Endothelial cell of umbilical vein (primary cell): ENCODE measurements around the gene PRKG1. TPM values are rescaled to one million over a fixed set of nuclear protein-coding genes. Genes with fewer than 3 reads are reported as not detected.

ENCODE experiments used
- BruUV-seq: library from RNA; stranded (reverse); fragments of 400-500 nt; replicated peaks from 2 replicates; lab custom pipeline; 2021; lab: Mats Ljungman, UMichigan
- CTCF ChIA-PET: fragments of 300-600, 350-600 bp; sonication (Branson Sonifier 250); formaldehyde crosslinking; loops from one replicate; lab custom pipeline; 2021; ENCODE audit warnings: antibody characterized with exemption, inconsistent platforms; lab: Charles Lee
- POLR2A ChIA-PET: fragments of 300-600, 350-600 bp; sonication (Branson Sonifier 250); formaldehyde crosslinking; loops from one replicate; lab custom pipeline; 2021; ENCODE audit warnings: antibody characterized with exemption, inconsistent platforms; lab: Charles Lee
- DNase-seq: peaks from one replicate; pipeline ENCODE4 v3.0.0-alpha.2; 2011; ENCODE audit warnings: low read depth, low spot score
- FAIRE-seq: peaks from 2 replicates; lab custom pipeline; 2011; peaks lifted over from hg19 to GRCh38; lab: Jason Lieb, UNC
- H2AFZ ChIP-seq: 2 replicates; pipeline ENCODE4 v1.6.0; 2012; ENCODE audit warnings: low read depth, low read length, control low read depth, inconsistent platforms
- H3K27ac ChIP-seq: 2 replicates; pipeline ENCODE4 v1.5.1; 2011; ENCODE audit warnings: low read depth, mild to moderate bottlenecking, control low read depth, low read length, moderate library complexity; ENCODE audit not compliant: insufficient read depth
- H3K27me3 ChIP-seq, 2 experiments: 2 replicates each; pipeline versions ENCODE4 v1.6.0 to v1.6.1; 2011; ENCODE audit warnings: low read length in 2 of 2, mixed read lengths in 1 of 2; ENCODE audit not compliant: control insufficient read depth in 2 of 2, insufficient read depth in 2 of 2
- H3K36me3 ChIP-seq, 2 experiments: 2 replicates in 1 of 2; 3 replicates in 1 of 2; pipeline ENCODE4 v1.5.1; 2011; ENCODE audit warnings: low read length in 2 of 2, mild to moderate bottlenecking in 1 of 2, moderate library complexity in 1 of 2; ENCODE audit not compliant: control insufficient read depth in 2 of 2, insufficient read depth in 2 of 2; ENCODE audit errors: extremely low read depth in 1 of 2
- H3K4me1 ChIP-seq: 3 replicates; pipeline ENCODE4 v1.5.1; 2011; ENCODE audit warnings: mild to moderate bottlenecking, low read length; ENCODE audit not compliant: control insufficient read depth, insufficient read depth; ENCODE audit errors: extremely low read depth
- H3K4me2 ChIP-seq: 2 replicates; pipeline ENCODE4 v1.6.1; 2011; ENCODE audit warnings: low read length, control low read depth, mixed read lengths; ENCODE audit not compliant: insufficient read depth
- H3K4me3 ChIP-seq, 3 experiments: fragments of 200-600 bp in 1 of 3; sonication (generic), shearing (Covaris generic) in 1 of 3; replicated peaks in 1 of 3; 2 replicates each; pipeline ENCODE4 v1.5.1; 2011 to 2016; ENCODE audit warnings: control low read depth in 3 of 3, low read length in 3 of 3, mild to moderate bottlenecking in 2 of 3, inconsistent platforms in 1 of 3, low read depth in 1 of 3, moderate library complexity in 1 of 3; ENCODE audit not compliant: insufficient read depth in 1 of 3
- H3K79me2 ChIP-seq: 2 replicates; pipeline ENCODE4 v1.6.0; 2012; ENCODE audit warnings: low read length, inconsistent platforms; ENCODE audit not compliant: control insufficient read depth, insufficient read depth
- H3K9ac ChIP-seq: replicated peaks from 2 replicates; pipeline ENCODE3; 2011; ENCODE audit warnings: low read length, control low read depth; ENCODE audit not compliant: insufficient read depth; ENCODE audit errors: extremely low read depth
- H3K9me1 ChIP-seq: replicated peaks from 3 replicates; pipeline ENCODE4 v1.6.0; 2011; ENCODE audit warnings: mild to moderate bottlenecking, low read length; ENCODE audit not compliant: control insufficient read depth, insufficient read depth; ENCODE audit errors: extremely low read depth
- H3K9me3 ChIP-seq: replicated peaks from 2 replicates; pipeline ENCODE4 v1.5.1; 2012; ENCODE audit warnings: low read length, inconsistent platforms; ENCODE audit not compliant: control insufficient read depth, insufficient read depth
- H4K20me1 ChIP-seq: replicated peaks from 2 replicates; pipeline ENCODE3; 2011; ENCODE audit warnings: mild to moderate bottlenecking, low read length; ENCODE audit not compliant: control insufficient read depth, insufficient read depth; ENCODE audit errors: extremely low read depth
- CTCF ChIP-seq, 2 donors: IDR thresholded peaks; 1 replicate in 1 of 2; 2 replicates in 1 of 2; pipeline ENCODE4 v1.5.1; 2011; ENCODE audit warnings: low read length in 2 of 2, mild to moderate bottlenecking in 2 of 2, moderate library complexity in 2 of 2, control low read depth in 1 of 2, inconsistent platforms in 1 of 2, low read depth in 1 of 2; ENCODE audit not compliant: insufficient read depth in 1 of 2; ENCODE audit errors: extremely low read depth in 1 of 2
- EZH2 ChIP-seq: IDR thresholded peaks from 2 replicates; pipeline ENCODE4 v1.6.1; 2012; ENCODE audit warnings: borderline replicate concordance, low read depth, mild to moderate bottlenecking, moderate library complexity, low read length, inconsistent platforms; ENCODE audit not compliant: severe bottlenecking
- GATA2 ChIP-seq: IDR thresholded peaks from 2 replicates; pipeline ENCODE4 v1.7.0; 2011; ENCODE audit warnings: low read depth, mild to moderate bottlenecking, moderate library complexity, mixed read lengths, low read length; ENCODE audit not compliant: insufficient read length, insufficient read depth
- JUN ChIP-seq: IDR thresholded peaks from 2 replicates; pipeline ENCODE4 v1.6.1; 2011; ENCODE audit warnings: borderline replicate concordance, low read depth; ENCODE audit not compliant: insufficient read length, insufficient read depth
- POLR2AphosphoS5 ChIP-seq: IDR thresholded peaks from 2 replicates; pipeline ENCODE4 v1.6.1; 2012; ENCODE audit warnings: low read depth, mild to moderate bottlenecking, control low read depth, low read length, moderate library complexity; ENCODE audit not compliant: insufficient read depth
- dilution Hi-C: fragments of 300-500 bp; cut with MboI; formaldehyde crosslinking; loops from one replicate; pipeline ENCODE4 v1.15.0; 2019; ENCODE audit warnings: low sequenced_read_pairs; ENCODE audit not compliant: extremely low pct_ligation_motif_present
- intact Hi-C: fragments of 100-400 bp; cut with micrococcal nuclease; formaldehyde crosslinking; loops from one replicate; pipeline ENCODE4 v1.10.0; 2022
- polyA plus RNA-seq, 4 experiments: library from polyadenylated mRNA; depleted of rRNA in 3 of 4; stranded (reverse) in 3 of 4; unstranded in 1 of 4; fragments of >200 nt; gene quantifications; 2 replicates each; pipeline versions ENCODE4 v1.2.1 to v1.2.3, GENCODE V29; 2011 to 2012; ENCODE audit warnings: missing spikeins in 1 of 4
- total RNA-seq: library from RNA; stranded (reverse); gene quantifications from 2 replicates; pipeline ENCODE4 v1.2.3, GENCODE V29; 2021

PRKG1 gene
- total and polyA plus RNA-seq, 2 donors (not counting 3 experiments of a cell fraction or from before 2014, with no cell fraction given), result 0.01 to 0.18 TPM

GRCh38 chr10:51668336-51668689 lies 594.0 kb downstream of the PRKG1 start:
- no peak overlapping the region for H3K4me3 ChIP-seq
- H3K79me2 ChIP-seq, result no peaks in the 10 kb centered on the region
- BruUV-seq, result no TSS peak
- POLR2A ChIA-PET, result interaction anchor here (0.7 kb wide), 1 partner anchor 22 kb away, joined by 3 read pairs; no protein-coding TSS in a partner anchor
- no peaks in the 10 kb centered on the region for H3K36me3 ChIP-seq
- FAIRE-seq (no peak), DNase-seq (no peak)
- no peak overlapping the region for H3K4me2 ChIP-seq
- no peak overlapping the region for H3K27ac ChIP-seq
- no peaks in the 10 kb centered on the region for H3K9me3 ChIP-seq
- no peaks in the 10 kb centered on the region for H4K20me1 ChIP-seq
- H3K27me3 ChIP-seq, result peaks cover 2 to 4% of the 10 kb centered on the region in 2 experiments
- H3K9ac ChIP-seq, result no peak overlapping the region
- no peaks in the 10 kb centered on the region for H3K9me1 ChIP-seq
- CTCF ChIA-PET, result interaction anchor here (1.0 to 1.5 kb wide), 8 partner anchors 8 to 285 kb away, joined by 3 to 7 read pairs (median 4); no protein-coding TSS in a partner anchor
- dilution Hi-C loops, result no loop called here
- intact Hi-C loops, result no loop called here
- TF ChIP-seq GATA2 (no peak), POLR2AphosphoS5 (no peak), JUN (no peak), CTCF (IDR thresholded peaks at IDR 0.05; ENCODE audit: extremely low read depth in 1 of 2, insufficient read depth in 1 of 2, low read depth in 1 of 2, low read length in 2 of 2) (no peak), EZH2 (no peak)
- no peak overlapping the region for H2AFZ ChIP-seq
- peaks cover 8% of the 10 kb centered on the region for H3K4me1 ChIP-seq
